NCI-H187 treated with DMSO at 0.1 percent for 48 hours (cell line): ENCODE measurements around the gene PDE4B.
"Not testable (repeated sequence)": the region's sequence is repeated elsewhere in the genome, so short reads cannot be mapped to it uniquely, and the experiment has no call there.

Experiments used
- DNase-seq: peaks from one replicate; lab custom pipeline; 2025; lab: John Stamatoyannopoulos, UW

Gene PDE4B

DNA sequence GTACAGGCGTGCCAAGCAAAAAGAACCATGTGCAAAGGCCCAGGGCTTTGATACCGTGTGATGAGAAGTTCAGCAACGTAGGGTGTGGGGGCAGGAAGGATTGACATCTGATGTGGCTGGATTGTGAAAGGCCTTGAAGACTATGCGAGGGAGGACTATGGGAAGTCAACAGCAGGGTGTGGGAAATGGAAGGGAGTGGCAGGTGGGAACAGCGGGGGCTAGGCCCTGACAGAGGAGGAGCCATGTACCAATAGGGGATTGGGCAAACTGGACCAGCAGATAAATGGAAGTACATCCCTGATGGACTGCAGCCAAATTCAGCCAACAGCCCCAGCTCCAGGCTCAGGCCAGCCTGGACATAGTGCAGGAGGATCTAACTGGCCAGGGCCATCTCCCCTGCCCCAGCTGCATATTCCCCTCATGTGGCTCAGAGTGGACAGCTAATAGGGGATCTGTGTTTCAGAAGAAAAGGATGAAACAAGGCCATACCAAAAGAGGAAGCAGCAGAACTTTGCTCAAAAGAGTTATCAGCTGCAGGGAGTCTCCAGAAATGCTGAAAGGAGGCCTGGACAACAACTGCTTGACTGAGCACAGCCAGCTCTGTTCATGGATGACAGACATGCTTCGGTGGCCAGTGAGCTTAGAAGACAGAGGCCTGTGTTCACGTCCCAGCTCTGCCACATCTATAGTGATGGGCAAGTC is 601.0 kb downstream of the PDE4B start:
- DNase-seq = no peak

DNA sequence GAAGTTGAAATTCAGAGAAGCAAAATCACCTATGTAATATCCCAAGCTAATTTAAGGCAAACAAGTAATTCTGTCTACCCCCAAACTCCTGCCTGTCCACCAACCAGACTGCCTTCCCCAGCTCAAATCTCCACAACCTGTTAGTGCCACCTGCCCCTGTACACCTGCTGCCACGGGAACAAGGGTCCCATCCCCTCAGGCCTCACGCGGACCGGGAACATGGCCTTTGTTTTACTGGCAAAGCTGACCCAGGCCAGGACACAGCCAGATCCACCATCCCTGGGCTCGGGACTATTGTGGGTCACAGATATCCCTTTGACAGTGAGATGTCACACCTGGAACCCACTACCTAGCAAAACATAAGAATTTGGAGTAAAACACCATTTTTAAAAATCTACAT is 601.9 kb downstream of the PDE4B start:
- DNase-seq = no peak

DNA sequence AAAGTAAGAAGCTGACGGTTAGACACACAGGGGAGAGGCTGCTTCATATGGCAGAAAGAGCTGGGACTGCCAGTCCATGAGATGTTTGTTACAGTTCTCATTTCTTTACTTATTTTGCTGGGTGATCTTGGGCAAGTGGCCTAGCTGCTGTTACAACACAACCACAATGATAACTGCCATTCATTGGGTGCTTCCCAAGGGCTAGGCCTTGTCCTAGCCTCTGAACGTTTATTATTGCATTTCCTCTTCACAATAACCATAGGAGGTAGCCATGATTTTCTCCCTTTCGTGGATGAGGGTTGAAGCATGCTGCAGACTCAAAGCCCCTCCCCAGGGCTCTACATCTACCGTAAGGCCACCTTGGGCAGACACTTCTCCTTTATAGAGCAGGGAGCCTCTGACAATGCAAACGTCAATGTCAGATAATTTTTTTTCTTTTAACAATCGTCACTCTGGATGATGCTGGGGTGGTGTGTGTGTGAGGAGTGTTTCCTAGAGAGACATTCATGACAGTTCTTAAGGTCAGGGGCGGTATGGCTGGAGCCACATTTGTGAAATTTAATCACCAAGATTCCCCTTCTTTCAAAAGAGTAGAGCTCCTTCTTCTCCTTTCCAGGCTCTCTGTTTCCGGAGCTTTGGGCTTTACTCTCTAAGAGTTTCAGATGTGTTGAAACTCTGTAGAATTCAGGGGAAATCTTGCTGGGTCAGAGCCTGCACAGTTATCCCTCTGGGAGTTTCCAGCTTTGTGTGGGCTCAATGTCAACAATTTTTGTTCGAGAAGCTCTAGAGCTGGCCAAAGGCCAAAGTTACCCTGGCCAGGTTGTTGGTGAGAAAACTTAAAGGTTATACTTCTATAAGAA is 602.7 kb downstream of the PDE4B start:
- no peak for DNase-seq

DNA sequence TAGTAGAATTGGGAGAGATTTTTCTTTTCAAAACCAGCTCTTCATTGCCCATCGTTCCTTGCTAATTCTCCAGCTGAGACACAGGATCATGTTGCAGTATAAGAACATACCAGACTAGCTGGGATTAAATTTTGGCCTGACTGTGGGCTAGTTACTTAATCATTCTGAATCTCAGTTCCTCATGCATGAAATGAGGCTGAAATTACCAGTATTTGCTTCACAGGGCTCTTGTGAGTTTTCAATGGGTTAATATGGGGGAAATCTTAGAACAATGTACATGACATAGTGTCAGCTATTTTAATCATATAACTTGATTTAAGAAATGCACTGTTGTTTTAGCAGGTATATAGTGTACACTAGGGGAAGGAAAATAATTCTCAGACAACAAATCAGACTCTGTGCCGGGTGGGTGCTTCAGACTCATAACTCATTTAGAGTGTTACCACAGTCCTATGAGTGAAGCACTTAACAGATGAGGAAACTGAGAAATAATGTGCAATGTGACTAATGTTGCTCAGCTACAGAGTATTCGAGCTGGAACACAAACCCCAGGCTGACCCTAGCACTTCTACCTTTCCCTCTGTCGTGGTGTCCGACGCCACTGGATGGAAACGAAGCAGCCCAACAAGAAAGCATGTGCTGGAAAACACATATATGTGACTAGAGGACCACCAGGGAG is 603.7 kb downstream of the PDE4B start:
- no peak for DNase-seq

DNA sequence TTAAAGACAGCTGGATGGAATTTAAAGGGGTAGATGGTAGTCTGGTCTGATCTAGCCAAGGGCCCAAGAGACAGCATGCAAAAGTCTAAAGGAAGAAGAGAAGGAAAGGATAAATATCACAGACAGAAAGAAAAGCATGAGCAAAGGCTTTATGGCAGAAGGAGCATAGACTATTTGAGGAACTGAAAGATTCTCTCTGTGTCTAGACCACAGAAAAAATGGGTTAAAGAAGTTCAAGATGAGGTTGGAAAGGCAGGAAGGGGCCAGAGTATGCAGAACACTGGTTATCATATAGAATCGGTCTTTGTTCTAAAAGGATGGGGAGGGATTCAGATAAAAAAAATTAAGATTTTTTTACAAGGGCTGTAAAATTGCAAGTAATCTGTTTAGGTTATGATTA is 604.5 kb downstream of the PDE4B start:
- no peak for DNase-seq

DNA sequence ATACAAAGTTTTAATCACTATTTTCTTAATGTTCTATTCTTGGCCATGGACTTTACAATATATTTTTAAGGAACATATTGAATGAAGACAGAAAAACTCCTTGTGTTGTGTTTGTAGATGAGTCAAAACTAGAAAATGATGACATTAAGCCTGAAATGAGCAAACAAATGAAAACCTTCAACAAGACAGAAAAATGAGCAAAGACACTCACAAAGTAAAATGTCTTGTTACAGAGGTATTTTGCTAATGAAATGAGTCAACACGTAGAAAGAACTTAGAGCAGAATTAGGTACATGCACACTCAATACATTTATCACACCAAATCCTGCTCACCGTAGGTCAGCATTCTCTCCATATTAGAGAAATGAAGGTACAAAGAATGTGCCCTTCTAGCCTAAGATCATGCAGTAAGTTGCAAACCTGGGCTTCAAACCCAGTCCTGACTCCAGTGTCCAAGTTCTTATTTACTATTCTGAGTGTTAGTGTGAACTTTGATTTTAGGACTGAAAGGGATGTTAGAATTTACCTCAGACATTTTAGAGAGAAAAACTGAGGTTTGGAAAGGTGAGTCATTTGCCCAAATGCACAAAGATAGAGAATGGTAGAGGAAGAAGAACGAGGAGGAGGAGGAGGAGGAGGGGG is 607.3 kb downstream of the PDE4B start:
- DNase-seq = no peak

DNA sequence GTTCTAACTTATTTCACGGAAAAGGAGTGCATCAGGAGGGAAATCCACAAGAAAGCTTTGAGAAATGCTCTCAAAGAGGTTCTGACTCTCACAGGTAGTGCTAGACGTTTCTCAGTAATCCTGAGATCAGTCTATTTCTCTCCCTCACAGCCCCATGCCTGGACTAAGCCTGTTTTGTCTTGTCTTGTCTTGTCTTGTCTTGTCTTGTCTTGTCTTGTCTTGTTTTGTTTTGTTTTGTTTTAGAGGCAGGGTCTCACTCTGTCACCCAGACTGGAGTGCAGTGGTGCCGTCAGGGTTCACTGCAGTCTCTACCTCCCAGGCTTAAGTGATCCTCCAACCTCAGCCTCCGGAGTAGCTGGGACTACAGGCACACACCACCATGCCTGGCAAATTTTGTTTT is 608.0 kb downstream of the PDE4B start:
- no peak for DNase-seq

DNA sequence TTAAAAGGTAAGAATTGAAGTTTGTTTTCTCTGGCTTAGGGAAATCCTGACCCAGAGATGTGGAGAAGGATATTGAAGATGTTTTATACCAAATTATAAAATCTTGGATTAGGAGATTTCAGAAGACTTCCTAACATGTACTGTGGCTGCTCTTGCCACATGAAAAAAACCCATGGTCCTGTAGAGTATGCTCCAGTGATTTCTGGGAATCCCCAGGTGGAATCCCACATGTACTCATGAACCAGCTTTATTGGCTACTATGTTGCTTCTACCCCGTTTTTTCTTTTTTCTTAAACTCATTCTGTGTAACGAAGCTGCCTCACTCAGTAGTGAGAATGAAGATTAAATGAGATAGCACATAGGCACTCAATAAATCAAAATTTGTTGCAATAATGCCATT is 608.5 kb downstream of the PDE4B start:
- DNase-seq = no peak

DNA sequence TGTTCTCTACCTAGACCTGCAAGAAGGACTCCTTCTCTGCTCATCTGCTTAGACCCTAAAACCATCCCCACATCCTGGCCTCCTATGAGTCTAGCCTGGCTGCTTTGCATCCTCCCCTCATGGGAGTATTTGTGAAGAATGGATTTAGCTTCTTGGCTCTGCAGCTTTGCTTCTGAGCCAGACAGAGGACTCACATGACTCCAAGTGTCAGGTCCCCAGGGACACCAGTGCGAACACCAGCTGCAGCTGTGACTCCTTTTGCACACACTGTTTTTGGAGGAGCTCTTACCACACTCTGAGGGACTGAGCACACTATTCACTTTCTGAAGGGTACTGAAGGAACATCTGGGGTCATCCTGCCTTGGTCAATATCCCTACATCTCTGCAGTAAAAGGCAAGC is 609.5 kb downstream of the PDE4B start:
- peak; percentile 53 for DNase-seq

DNA sequence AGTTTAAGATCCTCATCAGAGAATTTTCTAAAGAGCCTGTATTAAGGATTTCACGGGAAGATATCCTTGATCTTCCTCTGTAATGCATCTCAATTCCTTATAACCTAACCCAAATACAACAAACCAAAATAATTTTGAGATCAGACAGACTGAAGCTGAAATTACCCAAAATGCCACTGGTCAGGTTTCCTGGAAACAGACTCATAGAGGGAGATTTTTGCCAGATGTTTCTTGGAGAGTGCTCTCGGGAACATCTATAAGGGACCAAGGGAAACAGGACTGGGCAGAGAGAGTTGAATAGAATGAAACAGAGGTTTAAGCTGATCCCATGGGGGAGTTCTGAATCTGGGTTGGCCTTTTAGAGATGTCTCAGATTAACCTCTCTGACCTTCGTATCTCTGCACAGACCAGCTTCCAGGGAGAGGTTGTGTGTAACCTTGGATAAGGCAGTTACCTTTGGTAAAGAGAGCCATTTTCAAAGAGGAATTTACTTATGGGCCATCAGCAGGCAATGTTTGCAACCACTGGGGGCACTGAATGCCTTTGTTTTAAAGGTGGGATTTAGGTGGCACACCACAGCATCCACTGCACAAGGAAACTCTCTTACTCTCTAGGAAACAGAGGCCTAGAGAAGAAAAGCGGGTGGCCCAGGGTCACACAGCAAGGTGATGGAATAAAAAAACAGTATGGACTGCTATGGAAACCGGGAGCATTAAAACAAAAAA is 610.5 kb downstream of the PDE4B start:
- DNase-seq = no peak

DNA sequence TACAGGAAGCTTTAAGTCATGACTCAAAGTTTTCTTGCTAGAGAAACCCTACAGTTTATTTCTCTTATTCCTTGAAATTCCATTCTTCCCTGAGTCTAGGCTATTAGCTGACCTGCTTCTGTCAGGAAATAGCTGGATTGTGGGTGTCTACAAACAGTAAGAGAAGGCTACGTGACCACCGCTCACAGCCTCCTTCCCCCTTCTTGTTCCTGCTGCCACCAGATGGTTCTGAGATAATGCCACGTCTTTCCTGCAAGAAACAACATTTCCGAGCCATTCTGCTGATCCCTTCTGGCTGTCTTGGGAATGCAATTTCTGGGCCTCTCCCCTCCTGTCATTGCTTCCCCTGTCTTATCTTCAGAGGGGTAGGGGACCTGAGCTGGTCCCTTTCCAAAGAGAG is 612.4 kb downstream of the PDE4B start:
- DNase-seq = no peak

DNA sequence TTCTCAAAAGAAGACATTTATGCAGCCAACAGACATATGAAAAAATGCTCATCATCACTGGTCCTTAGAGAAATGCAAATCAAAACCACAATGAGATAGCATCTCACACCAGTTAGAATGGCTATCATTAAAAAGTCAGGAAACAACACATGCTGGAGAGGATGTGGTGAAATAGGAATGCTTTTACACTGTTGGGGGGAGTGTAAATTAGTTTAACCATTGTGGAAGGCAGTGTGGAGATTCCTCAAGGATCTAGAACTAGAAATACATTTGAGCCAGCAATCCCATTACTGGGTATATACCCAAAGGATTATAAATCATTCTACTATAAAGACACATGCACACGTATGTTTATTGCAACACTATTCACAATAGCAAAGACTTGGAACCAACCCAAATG is 618.8 kb downstream of the PDE4B start:
- not testable (repeated sequence) for DNase-seq

DNA sequence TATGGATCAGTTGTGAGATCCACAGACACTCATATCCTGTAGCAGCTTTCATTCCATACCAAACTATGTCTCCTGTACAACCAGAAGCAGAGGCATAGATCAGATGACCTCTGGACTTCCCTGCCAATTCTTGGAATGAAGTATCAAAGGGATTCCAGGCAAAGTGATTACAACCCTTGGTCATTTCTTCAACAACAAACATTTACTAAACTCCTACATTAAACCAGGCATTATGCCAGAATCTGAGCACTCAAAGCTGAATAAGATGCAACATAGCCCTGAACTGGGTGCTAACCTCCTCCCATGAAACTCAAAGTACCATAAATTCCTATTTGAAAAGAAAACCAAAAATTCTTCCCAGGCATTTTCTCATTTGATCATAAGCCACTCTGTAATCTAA is 620.0 kb downstream of the PDE4B start:
- no peak for DNase-seq

DNA sequence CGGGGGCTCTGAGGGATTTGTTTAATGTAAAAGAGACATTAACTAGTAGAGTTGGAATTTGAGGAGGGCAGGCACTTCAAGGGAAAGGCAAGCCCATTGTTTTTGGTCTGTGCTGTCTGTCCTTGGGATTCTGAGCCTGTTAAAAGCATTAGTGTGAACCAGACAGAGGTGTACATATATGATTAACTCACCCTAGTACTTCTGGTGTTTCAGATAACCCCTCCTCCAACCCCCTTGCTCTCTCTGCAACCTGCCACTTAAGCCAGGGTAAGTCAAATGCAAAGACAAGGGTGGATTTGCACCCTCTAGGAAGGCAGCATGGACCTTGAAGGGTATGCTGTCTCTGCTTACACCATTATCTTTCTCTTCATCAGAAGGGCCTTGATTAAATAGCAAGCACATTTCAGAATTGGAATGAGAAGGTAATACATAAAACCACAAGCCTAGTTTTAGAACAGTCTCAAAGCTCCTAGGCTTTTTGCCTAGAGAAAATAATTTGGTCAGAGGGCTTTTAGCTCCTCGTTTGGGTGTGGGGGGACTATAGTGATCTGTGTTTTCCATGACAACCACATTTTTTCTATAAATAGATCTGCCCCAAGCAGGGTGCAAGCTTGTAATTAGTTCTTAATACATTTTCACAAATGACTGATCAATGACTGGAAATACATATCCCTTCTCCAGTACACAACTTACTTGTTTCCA is 620.6 kb downstream of the PDE4B start:
- DNase-seq = no peak

DNA sequence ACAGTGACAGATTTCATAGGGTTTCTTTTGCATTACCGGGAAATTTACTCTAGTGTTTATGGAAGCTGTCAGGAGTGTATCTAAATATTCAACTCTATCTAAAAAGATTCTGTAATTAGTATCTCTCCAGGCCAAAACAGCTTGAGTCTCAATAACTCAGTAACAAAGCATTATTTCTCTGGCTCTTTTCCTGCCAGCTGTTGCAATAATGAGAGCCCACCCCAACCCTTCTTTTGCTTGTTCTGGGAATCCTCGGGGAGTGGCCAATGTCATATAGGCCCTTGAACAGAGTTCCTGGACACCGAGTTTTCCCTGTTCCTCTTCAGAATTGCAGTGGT is 621.1 kb downstream of the PDE4B start:
- DNase-seq = no peak

DNA sequence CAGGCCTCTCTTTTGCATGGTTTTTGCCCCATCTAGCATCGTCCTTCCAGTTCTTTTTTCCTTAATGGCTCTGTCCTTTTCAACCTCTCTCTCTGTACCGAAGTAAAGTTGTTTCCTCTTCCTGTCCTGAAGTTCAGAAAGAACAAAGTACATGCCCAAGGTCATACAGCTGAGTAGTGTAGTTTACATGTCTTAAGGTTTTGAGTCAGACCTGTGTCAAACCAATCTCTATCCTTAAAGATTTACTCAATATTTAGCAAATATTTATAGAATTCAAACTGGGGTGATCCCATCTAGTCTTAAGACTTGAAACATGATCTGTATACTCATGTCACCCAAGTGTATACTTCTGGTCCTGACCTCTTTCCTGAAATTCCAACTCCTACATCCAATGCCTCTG is 622.6 kb downstream of the PDE4B start:
- DNase-seq = no peak

DNA sequence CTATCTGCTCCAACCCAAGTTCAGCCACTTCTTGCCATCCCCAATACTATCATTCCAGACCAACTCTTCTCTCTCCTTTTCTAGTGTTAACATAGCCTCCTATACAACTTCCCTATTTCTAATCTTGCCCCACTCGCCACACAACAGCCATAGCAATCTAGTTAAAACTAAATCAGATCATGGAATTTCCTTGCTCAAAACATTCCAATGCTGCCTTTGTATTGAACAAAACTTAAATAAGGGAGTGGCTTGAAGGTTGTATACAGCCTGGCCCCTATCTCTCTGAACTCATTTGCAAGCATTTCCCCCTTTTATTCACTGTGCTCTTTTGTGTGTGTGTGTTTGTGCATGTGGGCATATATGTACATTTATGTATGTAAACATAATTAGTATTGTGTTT is 623.2 kb downstream of the PDE4B start:
- no peak for DNase-seq

DNA sequence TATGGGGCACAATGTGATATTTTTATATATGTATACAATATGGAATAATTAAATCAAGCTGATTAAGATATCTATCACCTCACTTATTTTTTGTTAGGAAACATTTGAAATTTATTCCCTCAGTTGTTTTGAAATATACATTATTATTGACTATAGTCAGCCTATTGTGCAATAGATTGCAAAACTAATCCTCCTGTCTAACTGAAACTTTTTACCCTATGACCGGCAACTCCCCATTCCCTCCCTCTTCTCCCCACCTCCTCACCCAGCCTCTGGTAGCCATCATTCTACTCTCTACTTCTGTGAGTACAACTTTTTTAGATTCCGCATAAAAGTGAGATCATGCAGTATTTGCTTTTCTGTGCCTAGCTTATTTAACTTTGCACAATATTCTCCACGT is 623.6 kb downstream of the PDE4B start:
- DNase-seq = no peak

DNA sequence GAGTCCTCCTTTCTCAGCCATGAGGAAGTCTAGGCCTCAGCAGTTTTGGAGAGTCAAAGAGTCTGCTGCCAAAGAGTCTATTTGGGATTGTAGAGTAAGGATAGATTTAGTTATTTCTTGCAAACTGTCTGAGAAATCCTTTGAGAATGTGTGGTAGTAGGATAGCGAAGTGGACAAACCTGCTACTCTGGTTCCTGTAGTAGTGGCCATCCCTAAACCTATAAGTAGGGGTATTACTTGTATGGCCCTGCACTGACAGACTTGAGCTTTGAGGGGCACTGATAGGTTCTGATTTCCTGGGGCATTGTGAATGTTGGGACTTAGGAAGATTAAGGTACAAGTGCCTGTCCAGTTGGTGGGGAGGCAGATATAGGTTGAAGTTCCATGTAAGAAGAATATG is 625.3 kb downstream of the PDE4B start:
- no peak for DNase-seq

DNA sequence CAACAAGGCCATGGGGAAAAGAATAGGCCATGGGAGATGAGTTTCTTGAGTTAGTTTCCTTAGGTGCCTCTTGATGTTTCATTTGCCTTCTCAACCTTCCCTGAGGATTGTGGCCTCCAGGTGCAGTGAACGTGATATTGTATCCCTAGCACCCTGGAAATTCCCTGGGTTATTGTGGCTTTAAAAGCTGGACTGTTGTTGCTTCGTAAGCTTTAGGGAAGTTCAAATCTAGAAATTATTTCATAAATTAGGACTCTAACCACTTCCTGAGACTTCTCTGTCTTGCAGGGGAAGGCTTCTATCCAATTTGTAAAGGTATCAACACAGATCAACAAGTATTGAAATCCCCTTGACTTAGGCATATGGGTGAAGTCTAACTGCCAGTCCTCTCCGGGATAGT is 627.5 kb downstream of the PDE4B start:
- not testable (repeated sequence) for DNase-seq

DNA sequence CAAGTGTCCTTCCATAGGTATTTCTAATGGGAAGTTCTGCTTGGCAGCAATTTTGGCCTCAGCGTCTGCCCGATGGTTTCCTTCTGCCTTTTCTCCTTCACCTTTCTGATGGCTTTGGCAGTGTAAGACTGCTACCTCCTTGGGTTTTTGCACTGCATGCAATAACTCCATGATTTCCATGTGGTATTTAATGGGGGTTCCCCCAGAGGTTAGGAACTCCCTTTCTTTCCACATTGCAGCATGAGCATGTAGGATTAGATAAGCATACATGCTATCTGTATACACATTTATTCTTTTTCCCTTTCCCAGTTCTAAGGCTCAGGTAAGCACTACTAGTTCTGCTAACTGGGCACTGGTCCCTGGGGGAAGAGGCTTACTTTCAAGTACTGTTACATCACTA is 628.2 kb downstream of the PDE4B start:
- DNase-seq = not testable (repeated sequence)
